CD14-positive monocyte (primary cell): ENCODE results near the gene KRTAP9-7. TPM values are rescaled to one million over a fixed set of nuclear protein-coding genes. Genes with fewer than 3 reads are reported as not detected.
A peak's percentile ranks its signal among the peaks of the same experiment; 100 is the strongest.

ENCODE experiments used
- DNase-seq, 3 donors: peaks; one replicate each; pipeline ENCODE4 v3.0.0-alpha.2; 2011 to 2022
- H2AFZ ChIP-seq: 2 replicates; pipeline ENCODE4 v1.6.0; 2012; ENCODE audit warnings: mild to moderate bottlenecking, low read depth, low read length, inconsistent platforms; ENCODE audit not compliant: insufficient read depth, poor library complexity, severe bottlenecking
- H3K27ac ChIP-seq, 2 donors: 1 replicate in 1 of 2; 2 replicates in 1 of 2; pipeline ENCODE4 v1.5.1; 2012 to 2013; ENCODE audit warnings: low read length in 2 of 2, control low read depth in 1 of 2, inconsistent platforms in 1 of 2, low read depth in 1 of 2, mild to moderate bottlenecking in 1 of 2
- H3K27me3 ChIP-seq, 2 donors: one replicate each; pipeline versions ENCODE4 v1.6.0 to v1.6.1; 2011 to 2013; ENCODE audit warnings: low read length in 2 of 2; ENCODE audit not compliant: control insufficient read depth in 2 of 2, insufficient read depth in 2 of 2
- H3K36me3 ChIP-seq, 2 donors: replicated peaks in 1 of 2; 1 replicate in 1 of 2; 2 replicates in 1 of 2; pipeline versions ENCODE4 v1.5.1 to v1.6.1; 2012 to 2013; ENCODE audit warnings: low read length in 2 of 2, control low read depth in 1 of 2, inconsistent platforms in 1 of 2, mild to moderate bottlenecking in 1 of 2; ENCODE audit not compliant: insufficient read depth in 2 of 2, control insufficient read depth in 1 of 2
- H3K4me1 ChIP-seq, 2 donors: 1 replicate in 1 of 2; 2 replicates in 1 of 2; pipeline versions ENCODE4 v1.5.1 to v1.6.1; 2012 to 2013; ENCODE audit warnings: low read length in 2 of 2, control low read depth in 1 of 2, inconsistent platforms in 1 of 2, mild to moderate bottlenecking in 1 of 2, moderate library complexity in 1 of 2; ENCODE audit not compliant: insufficient read depth in 2 of 2, control insufficient read depth in 1 of 2
- H3K4me2 ChIP-seq: replicated peaks from 2 replicates; pipeline ENCODE3; 2012; ENCODE audit warnings: low read length, moderate library complexity, mild to moderate bottlenecking; ENCODE audit not compliant: poor library complexity, severe bottlenecking; ENCODE audit errors: extremely low read depth
- H3K4me3 ChIP-seq, 3 experiments: fragments of 200-600 bp in 1 of 3; sonication (generic) in 1 of 3; replicated peaks in 1 of 3; 1 replicate in 2 of 3; 2 replicates in 1 of 3; pipeline ENCODE4 v1.5.1; 2011 to 2013; ENCODE audit warnings: low read length in 3 of 3, mild to moderate bottlenecking in 3 of 3, control low read depth in 2 of 3, low read depth in 2 of 3, inconsistent platforms in 1 of 3, moderate library complexity in 1 of 3
- H3K79me2 ChIP-seq: 2 replicates; pipeline ENCODE4 v1.6.0; 2012; ENCODE audit warnings: mild to moderate bottlenecking, control low read depth, inconsistent platforms, low read length, moderate library complexity; ENCODE audit not compliant: insufficient read depth
- H3K9ac ChIP-seq: 2 replicates; pipeline ENCODE4 v1.6.0; 2017; ENCODE audit warnings: low read length, mild to moderate bottlenecking; ENCODE audit not compliant: insufficient read depth, poor library complexity, severe bottlenecking
- H3K9me3 ChIP-seq, 2 donors: replicated peaks in 1 of 2; 1 replicate in 1 of 2; 2 replicates in 1 of 2; pipeline versions ENCODE4 v1.5.1 to v1.6.1; 2012 to 2013; ENCODE audit warnings: low read length in 2 of 2, control low read depth in 1 of 2; ENCODE audit not compliant: control insufficient read depth in 1 of 2, insufficient read depth in 1 of 2
- H4K20me1 ChIP-seq: 2 replicates; pipeline ENCODE4 v1.6.0; 2012; ENCODE audit warnings: mild to moderate bottlenecking, low read length, control low read depth, moderate library complexity; ENCODE audit not compliant: insufficient read depth
- H3K27ac Mint-ChIP-seq, 7 donors: one replicate each; pipeline ENCODE4 v1.8.0; 2020; ENCODE audit warnings: mild to moderate bottlenecking in 7 of 7, mixed read lengths in 7 of 7, moderate library complexity in 6 of 7, inconsistent platforms in 2 of 7
- H3K27me3 Mint-ChIP-seq, 3 donors: one replicate each; pipeline ENCODE4 v1.8.0; 2021 to 2022; ENCODE audit warnings: low read depth in 3 of 3, mild to moderate bottlenecking in 3 of 3, mixed read lengths in 3 of 3, moderate library complexity in 3 of 3, inconsistent platforms in 1 of 3
- H3K36me3 Mint-ChIP-seq, 2 donors: one replicate each; pipeline ENCODE4 v1.8.0; 2020; ENCODE audit warnings: mixed read lengths in 2 of 2, inconsistent platforms in 1 of 2, mild to moderate bottlenecking in 1 of 2
- H3K4me1 Mint-ChIP-seq: one replicate; pipeline ENCODE4 v1.8.0; 2020; ENCODE audit warnings: mild to moderate bottlenecking, mixed read lengths
- H3K4me3 Mint-ChIP-seq, 2 donors: one replicate each; pipeline ENCODE4 v1.8.0; 2020; ENCODE audit warnings: mild to moderate bottlenecking in 2 of 2, mixed read lengths in 2 of 2, moderate library complexity in 1 of 2
- H3K9me3 Mint-ChIP-seq, 7 donors: one replicate each; pipeline ENCODE4 v1.8.0; 2020 to 2022; ENCODE audit warnings: mixed read lengths in 7 of 7, mild to moderate bottlenecking in 6 of 7, moderate library complexity in 6 of 7, inconsistent platforms in 2 of 7
- WGBS: methylation state at CpG from one replicate; pipeline ENCODE4 v1.1.5; 2013; ENCODE audit warnings: missing lambda C conversion rate; ENCODE audit not compliant: insufficient coverage; 5-methylcytosine and 5-hydroxymethylcytosine counted together
- intact Hi-C, 2 donors: fragments of 100-400 bp; cut with micrococcal nuclease; formaldehyde crosslinking; loops; one replicate each; pipeline versions ENCODE4 v1.15.0 to v1.15.1; 2023
- polyA plus RNA-seq, 3 donors: library from polyadenylated mRNA; depleted of rRNA in 1 of 3; unstranded in 2 of 3; stranded (reverse) in 1 of 3; fragments of 300-500 nt in 2 of 3; fragments of >200 nt in 1 of 3; fragmentation: Illumina TruSeq in 2 of 3; gene quantifications; 1 replicate in 2 of 3; 2 replicates in 1 of 3; pipeline ENCODE4 v1.2.3, GENCODE V29; 2012 to 2021
- TF ChIP-seq, protein P1 (sequence below): fragments of 200-600 bp; IDR thresholded peaks from one replicate; pipeline ENCODE4 v1.8.0; 2022; ENCODE audit warnings: antibody characterized with exemption, mild to moderate bottlenecking

The KRTAP9-7 gene
- polyA plus RNA-seq, 3 donors = not detected

DNA sequence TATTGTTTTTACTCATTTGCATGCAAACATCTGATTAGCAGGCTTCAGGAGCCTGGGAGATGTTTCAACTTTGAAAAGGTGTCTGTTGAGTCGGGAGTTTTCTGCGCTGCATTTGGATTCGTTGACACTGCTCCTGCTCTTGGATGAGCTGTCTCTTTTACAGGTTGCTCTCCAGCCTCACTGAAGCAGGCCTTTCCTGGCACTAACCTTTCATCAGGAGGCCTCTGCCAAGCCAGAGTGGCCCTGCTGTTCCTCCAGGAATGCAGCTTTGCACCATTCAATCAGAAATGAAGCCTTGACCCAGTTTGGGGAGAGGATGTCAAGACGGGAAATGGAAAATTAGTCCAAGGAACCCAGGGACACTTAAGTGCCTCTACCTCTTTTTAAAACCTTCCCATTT lies 27.5 kb downstream of the KRTAP9-7 start:
- Histone ChIP-seq H2AFZ (peak overlapping the region; percentile 27), H3K27ac (no peak overlapping the region), H3K9me3 (peaks cover 0 to 2% of the 10 kb centered on the region in 2 donors), H3K27me3 (no peaks in the 10 kb centered on the region), H3K79me2 (no peaks in the 10 kb centered on the region), H4K20me1 (no peaks in the 10 kb centered on the region), H3K4me2 (no peak overlapping the region), H3K4me3 (no peak overlapping the region), H3K36me3 (no peaks in the 10 kb centered on the region), H3K9ac (no peak overlapping the region), H3K4me1 (peaks cover 23 to 26% of the 10 kb centered on the region in 2 donors)
- Mint-ChIP-seq H3K27me3 (peaks cover 0 to 10% (median 6%) of the 10 kb centered on the region in 3 donors), H3K4me3 (no peak overlapping the region), H3K4me1 (peaks cover 27% of the 10 kb centered on the region), H3K9me3 (peaks cover 4 to 17% (median 7%) of the 10 kb centered on the region in 7 donors), H3K27ac (no peak overlapping the region), H3K36me3 (no peaks in the 10 kb centered on the region)
- TF ChIP-seq, protein P1, sequence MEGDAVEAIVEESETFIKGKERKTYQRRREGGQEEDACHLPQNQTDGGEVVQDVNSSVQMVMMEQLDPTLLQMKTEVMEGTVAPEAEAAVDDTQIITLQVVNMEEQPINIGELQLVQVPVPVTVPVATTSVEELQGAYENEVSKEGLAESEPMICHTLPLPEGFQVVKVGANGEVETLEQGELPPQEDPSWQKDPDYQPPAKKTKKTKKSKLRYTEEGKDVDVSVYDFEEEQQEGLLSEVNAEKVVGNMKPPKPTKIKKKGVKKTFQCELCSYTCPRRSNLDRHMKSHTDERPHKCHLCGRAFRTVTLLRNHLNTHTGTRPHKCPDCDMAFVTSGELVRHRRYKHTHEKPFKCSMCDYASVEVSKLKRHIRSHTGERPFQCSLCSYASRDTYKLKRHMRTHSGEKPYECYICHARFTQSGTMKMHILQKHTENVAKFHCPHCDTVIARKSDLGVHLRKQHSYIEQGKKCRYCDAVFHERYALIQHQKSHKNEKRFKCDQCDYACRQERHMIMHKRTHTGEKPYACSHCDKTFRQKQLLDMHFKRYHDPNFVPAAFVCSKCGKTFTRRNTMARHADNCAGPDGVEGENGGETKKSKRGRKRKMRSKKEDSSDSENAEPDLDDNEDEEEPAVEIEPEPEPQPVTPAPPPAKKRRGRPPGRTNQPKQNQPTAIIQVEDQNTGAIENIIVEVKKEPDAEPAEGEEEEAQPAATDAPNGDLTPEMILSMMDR = no peak
- 100% methylated on average over 3 of the region's 4 CpGs for WGBS
- intact Hi-C loops = no loop called here
- DNase-seq = no peak

DNA sequence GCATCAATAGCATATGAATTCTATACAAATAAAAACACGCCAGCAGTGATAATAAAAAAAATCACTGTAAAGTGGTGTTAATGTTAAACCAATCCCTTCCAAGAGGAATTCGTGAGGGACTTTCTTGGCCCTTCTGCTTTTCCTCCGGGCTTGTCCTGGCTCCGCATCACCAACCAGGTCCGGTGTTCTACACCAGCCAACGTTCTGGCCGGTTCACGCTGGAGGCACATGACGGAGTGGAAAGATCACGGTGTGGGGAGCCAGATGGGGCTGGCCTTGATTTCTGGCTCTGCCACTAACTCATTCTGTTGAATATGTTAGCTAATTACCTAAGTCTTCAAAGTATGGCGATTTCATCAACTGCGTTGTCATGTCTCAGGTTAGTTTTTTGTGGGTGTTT lies 28.6 kb downstream of the KRTAP9-7 start:
- H3K27ac Mint-ChIP-seq = no peak overlapping the region
- Histone ChIP-seq H3K36me3 (no peaks in the 10 kb centered on the region), H3K4me1 (peaks cover 34 to 37% of the 10 kb centered on the region in 2 donors), H3K4me3 (no peak overlapping the region), H3K27ac (no peak overlapping the region), H3K4me2 (no peak overlapping the region), H3K27me3 (no peaks in the 10 kb centered on the region), H3K9me3 (peaks cover 0 to 2% of the 10 kb centered on the region in 2 donors), H4K20me1 (no peaks in the 10 kb centered on the region), H2AFZ (no peak overlapping the region), H3K9ac (no peak overlapping the region), H3K79me2 (no peaks in the 10 kb centered on the region)
- peaks cover 7 to 18% (median 9%) of the 10 kb centered on the region in 7 donors for H3K9me3 Mint-ChIP-seq
- peaks cover 0 to 7% (median 4%) of the 10 kb centered on the region in 3 donors for H3K27me3 Mint-ChIP-seq
- no peak for DNase-seq
- intact Hi-C loops = no loop called here
- TF ChIP-seq, protein P1 = no peak
- WGBS = 85% methylated on average over 4 of the region's 12 CpGs
- H3K36me3 Mint-ChIP-seq = no peaks in the 10 kb centered on the region
- no peak overlapping the region for H3K4me3 Mint-ChIP-seq
- peaks cover 38% of the 10 kb centered on the region for H3K4me1 Mint-ChIP-seq
